Lung (tissue), 12 donors: ENCODE measurements around the gene MORF4L2. TPM values are rescaled to one million over a fixed set of nuclear protein-coding genes. Genes with fewer than 3 reads are reported as not detected.

ENCODE experiments used
- ATAC-seq: fragments of 200-7000 bp; cut with Tn5 transposase; one replicate; pipeline ENCODE4 v1.9.1; 2020; ENCODE audit warnings: moderate number of reproducible peaks; ENCODE audit not compliant: insufficient read depth, low FRiP score
- DNase-seq, 3 donors: peaks; one replicate each; pipeline ENCODE4 v3.0.0-alpha.2; 2013 to 2017
- H3K27ac ChIP-seq, 2 donors: one replicate each; pipeline ENCODE4 v1.5.1; 2013; ENCODE audit warnings: mild to moderate bottlenecking in 2 of 2, moderate library complexity in 2 of 2, control low read depth in 1 of 2, inconsistent platforms in 1 of 2, low read depth in 1 of 2, low read length in 1 of 2
- H3K27me3 ChIP-seq, 3 donors: one replicate each; pipeline ENCODE4 v1.5.1; 2013; ENCODE audit warnings: low read length in 2 of 3; ENCODE audit not compliant: control insufficient read depth in 3 of 3, insufficient read depth in 3 of 3
- H3K36me3 ChIP-seq, 4 donors: one replicate each; pipeline ENCODE4 v1.5.1; 2013; ENCODE audit warnings: low read length in 4 of 4, mild to moderate bottlenecking in 1 of 4, moderate library complexity in 1 of 4; ENCODE audit not compliant: control insufficient read depth in 4 of 4, insufficient read depth in 4 of 4
- H3K4me1 ChIP-seq, 5 donors: one replicate each; pipeline ENCODE4 v1.5.1; 2013; ENCODE audit warnings: low read length in 5 of 5, mild to moderate bottlenecking in 2 of 5, moderate library complexity in 1 of 5; ENCODE audit not compliant: control insufficient read depth in 5 of 5, insufficient read depth in 5 of 5
- H3K4me3 ChIP-seq: one replicate; pipeline ENCODE4 v1.5.1; 2013; ENCODE audit warnings: mild to moderate bottlenecking, control low read depth, moderate library complexity
- H3K9ac ChIP-seq, 2 donors: one replicate each; pipeline ENCODE4 v1.5.1; 2013; ENCODE audit warnings: low read length in 2 of 2, control low read depth in 1 of 2; ENCODE audit not compliant: insufficient read depth in 1 of 2
- H3K9me3 ChIP-seq, 4 donors: one replicate each; pipeline ENCODE4 v1.5.1; 2013; ENCODE audit warnings: low read length in 3 of 4, mild to moderate bottlenecking in 1 of 4, moderate library complexity in 1 of 4; ENCODE audit not compliant: control insufficient read depth in 4 of 4, insufficient read depth in 3 of 4
- CTCF ChIP-seq: IDR thresholded peaks from 2 replicates; pipeline ENCODE4 v1.5.1; 2012; ENCODE audit warnings: mild to moderate bottlenecking; ENCODE audit errors: control extremely low read depth, extremely low read depth
- WGBS, 2 donors: extraction: QIAGEN DNeasy Blood & Tissue Kit; methylation state at CpG; one replicate each; pipeline ENCODE4 v1.1.7; 2013; 5-methylcytosine and 5-hydroxymethylcytosine counted together
- polyA plus RNA-seq, 2 donors: library from polyadenylated mRNA; stranded (reverse); fragments of 200-250 nt; gene quantifications; one replicate each; pipeline ENCODE4 v1.2.1, GENCODE V29; 2013
- total RNA-seq, 2 donors: library from RNA; depleted of rRNA in 1 of 2; stranded (reverse); fragments of >200 nt in 1 of 2; gene quantifications; one replicate each; pipeline ENCODE4 v1.2.1, GENCODE V29; 2014 to 2021
- donor health status: control.
- donor health status: control.
- donor health status: Bipolar disorder and iron deficiency.
- donor health status: healthy.
- donor health status: DM: yes; HTN: yes; CAD: no.

Gene MORF4L2
- total and polyA plus RNA-seq, 4 donors: 180 to 321 (median 250) TPM

- no peak for TF ChIP-seq CTCF
- ATAC-seq: no peak
Measured at GRCh38 chrX:103699243-103699642, 12.7 kb upstream of the MORF4L2 start.

GRCh38 chrX:103697687-103698086 lies 11.2 kb upstream of the MORF4L2 start:
- H3K36me3 ChIP-seq: no peaks in the 10 kb centered on the region
- no peak for DNase-seq
- no peaks in the 10 kb centered on the region for H3K4me1 ChIP-seq
- H3K4me3 ChIP-seq: no peak overlapping the region
- no peak for TF ChIP-seq CTCF
- no peak overlapping the region for H3K9ac ChIP-seq
- H3K27me3 ChIP-seq: peaks cover 3 to 20% (median 10%) of the 10 kb centered on the region in 3 donors
- no peak overlapping the region for H3K27ac ChIP-seq
- H3K9me3 ChIP-seq: peaks cover 0 to 2% (median 0%) of the 10 kb centered on the region in 4 donors
- ATAC-seq: no peak

More at GRCh38 chrX:103699243-103699642, 12.7 kb upstream of the MORF4L2 start:
- Histone ChIP-seq H3K9ac (no peak overlapping the region), H3K27me3 (peaks cover 3 to 25% (median 5%) of the 10 kb centered on the region in 3 donors), H3K4me1 (no peaks in the 10 kb centered on the region), H3K9me3 (no peaks in the 10 kb centered on the region), H3K36me3 (no peaks in the 10 kb centered on the region), H3K27ac (no peak overlapping the region), H3K4me3 (no peak overlapping the region)
- DNase-seq: no peak
- 74 to 83% methylated on average over 3 to 5 of the region's 5 CpGs for WGBS, 2 donors

- WGBS, 2 donors: 81 to 100% methylated on average over 1 of the region's 1 CpG
- DNase-seq (no peak), ATAC-seq (no peak)
- peaks cover 0 to 4% (median 0%) of the 10 kb centered on the region in 4 donors for H3K9me3 ChIP-seq
- no peak overlapping the region for H3K4me3 ChIP-seq
- H3K4me1 ChIP-seq: no peaks in the 10 kb centered on the region
- no peak overlapping the region for H3K27ac ChIP-seq
- no peak for TF ChIP-seq CTCF
- H3K36me3 ChIP-seq: no peaks in the 10 kb centered on the region
- peaks cover 0 to 11% (median 8%) of the 10 kb centered on the region in 3 donors for H3K27me3 ChIP-seq
- no peak overlapping the region for H3K9ac ChIP-seq
Measured at GRCh38 chrX:103691059-103691458, 4.6 kb upstream of the MORF4L2 start.

- H3K27ac ChIP-seq: no peak overlapping the region
- WGBS, 2 donors: 47 to 57% methylated on average over 4 of the region's 4 CpGs
Measured at GRCh38 chrX:103688946-103689345, 2.4 kb upstream of the MORF4L2 start.

More at GRCh38 chrX:103688946-103689345, 2.4 kb upstream of the MORF4L2 start:
- peaks cover 0 to 4% (median 0%) of the 10 kb centered on the region in 4 donors for H3K9me3 ChIP-seq
- peaks cover 0 to 6% (median 0%) of the 10 kb centered on the region in 5 donors for H3K4me1 ChIP-seq
- TF ChIP-seq CTCF: peak; percentile 36
- peaks cover 0 to 6% (median 2%) of the 10 kb centered on the region in 3 donors for H3K27me3 ChIP-seq
- H3K4me3 ChIP-seq: no peak overlapping the region
- ATAC-seq (no peak), DNase-seq (peak in 2 of 3 donors; percentile 55 to 59)
- no peak overlapping the region for H3K9ac ChIP-seq
- H3K36me3 ChIP-seq: peaks cover 0 to under 1% (median 0%) of the 10 kb centered on the region in 4 donors
